ENCODE data around the gene ABLIM3.

ABLIM3 gene

DNA sequence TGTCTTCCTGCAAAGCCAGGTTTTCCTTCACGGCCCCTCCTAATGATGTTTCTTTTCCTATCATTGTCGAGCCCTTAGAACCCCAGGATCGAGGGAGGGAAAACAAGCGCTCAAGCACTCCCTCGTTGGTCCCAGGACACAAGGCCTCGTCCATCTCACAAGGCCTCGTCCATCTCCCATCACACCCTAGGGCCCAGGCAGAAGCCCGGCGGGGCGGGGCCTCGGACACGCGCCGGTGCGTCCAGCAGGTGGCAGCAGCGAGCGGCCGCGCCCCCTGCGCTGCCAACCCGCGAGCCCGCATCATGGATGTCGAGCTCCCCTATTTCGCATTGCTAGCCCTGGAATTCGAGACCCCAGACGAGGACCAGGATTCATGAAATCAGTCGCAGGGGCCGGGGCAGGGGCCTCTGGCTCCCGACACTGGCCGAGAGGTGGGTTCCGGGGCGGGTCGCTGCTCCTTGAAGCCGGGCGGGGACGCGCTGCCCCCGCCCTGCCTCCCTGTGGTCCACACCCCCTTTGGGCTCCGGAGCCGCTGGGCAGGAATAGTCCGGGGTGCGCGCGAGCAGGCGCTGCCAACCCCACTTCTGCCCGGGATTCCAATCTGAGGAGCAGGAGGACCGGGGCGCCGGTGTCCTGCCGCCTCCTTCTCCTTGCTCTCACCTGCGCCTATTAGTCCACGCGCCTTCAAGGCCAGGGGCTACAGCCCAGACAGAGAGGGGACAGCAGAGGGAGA is at the start of gene ABLIM3:
Gene ABLIM3, plus strand, starts transcription at position 270 of the 733 bp plus-strand sequence. CDS start 603 bp downstream, outside the sequence.
- peak; percentile 65 for DNase-seq (ENCODE audit: low spot score)

DNA sequence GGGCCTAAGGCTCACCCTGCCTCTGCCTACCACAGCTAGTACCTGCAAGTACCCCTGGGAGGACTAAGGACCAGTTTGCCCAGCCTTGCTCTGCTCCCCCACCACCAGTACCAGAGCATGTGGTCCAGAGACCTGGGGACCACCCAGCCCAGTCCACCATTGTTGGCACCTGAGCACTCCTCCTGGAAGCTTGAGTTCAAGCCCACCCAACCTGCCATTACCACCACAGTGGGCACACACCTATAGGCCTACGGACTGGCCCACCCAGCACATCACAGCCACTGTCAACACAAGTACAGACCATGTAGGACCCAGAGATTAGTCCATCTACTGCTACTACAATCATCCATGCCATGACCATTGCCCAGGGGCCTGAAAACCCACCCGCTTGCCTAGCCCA is 47.7 kb upstream of the ABLIM3 start:
- no peak for DNase-seq (ENCODE audit: low spot score)

GRCh38 chr5:149094996-149095395 is 46.3 kb upstream of the ABLIM3 start:
- DNase-seq (ENCODE audit: low spot score): no peak

GRCh38 chr5:149099920-149100319 is 41.4 kb upstream of the ABLIM3 start:
- DNase-seq (ENCODE audit: low spot score): no peak

GRCh38 chr5:149100331-149100730 is 41.0 kb upstream of the ABLIM3 start:
- DNase-seq (ENCODE audit: low spot score): no peak

DNA sequence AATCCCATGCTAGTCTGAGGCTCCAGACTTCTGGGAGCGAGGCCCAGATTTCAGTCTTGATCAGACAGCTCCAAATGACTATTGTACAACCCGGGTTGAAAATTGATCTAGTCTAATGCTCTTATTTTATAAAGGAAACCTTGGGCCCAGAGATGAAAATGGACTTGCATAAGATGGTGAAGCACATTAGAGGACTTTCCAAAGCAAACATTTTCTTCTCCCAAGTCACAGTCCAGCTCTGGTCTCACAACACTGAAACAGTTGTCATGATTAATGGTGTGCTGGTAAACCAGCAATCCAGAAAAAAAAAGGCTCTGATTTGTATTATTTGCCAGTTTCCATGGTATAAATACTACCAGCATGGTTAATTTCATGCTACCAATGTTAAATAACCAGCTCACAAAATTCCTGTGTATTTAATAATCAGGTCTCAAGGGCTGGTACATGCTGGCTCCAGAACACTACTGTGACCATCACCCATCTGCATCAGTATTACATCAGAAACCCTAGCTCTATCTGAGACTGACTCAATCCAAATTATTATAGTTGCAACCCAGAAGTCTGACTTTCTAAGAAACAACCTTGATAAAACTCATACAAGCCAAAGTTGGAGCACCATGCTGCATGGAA is 32.5 kb upstream of the ABLIM3 start:
- no peak for DNase-seq (ENCODE audit: low spot score)

DNA sequence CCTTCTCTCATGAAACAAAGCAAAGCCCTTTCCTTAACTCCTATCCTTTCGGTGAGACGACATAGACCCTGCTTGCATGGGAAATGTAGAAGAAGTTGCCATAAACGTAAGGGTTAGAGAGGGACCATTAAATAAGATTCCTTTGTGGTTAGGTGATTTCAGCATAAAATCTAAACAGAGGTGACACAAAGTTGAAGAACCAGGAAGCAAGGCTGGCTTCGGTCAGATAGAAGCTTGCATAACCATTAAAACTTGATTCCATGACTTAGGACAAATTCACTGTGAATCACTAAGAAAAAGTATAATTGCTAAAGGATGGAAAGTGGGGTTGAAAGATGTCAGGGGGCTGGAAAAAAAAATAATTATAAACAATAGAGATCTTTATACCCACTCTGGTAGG is 30.9 kb upstream of the ABLIM3 start:
- DNase-seq (ENCODE audit: low spot score): no peak

- DNase-seq (ENCODE audit: low spot score): no peak
These were observed 27.6 kb upstream of the ABLIM3 start for GRCh38 chr5:149113669-149114068.

- peak; percentile 93 for DNase-seq (ENCODE audit: low spot score)
These were observed 26.6 kb upstream of the ABLIM3 start for GRCh38 chr5:149114403-149115312.

DNA sequence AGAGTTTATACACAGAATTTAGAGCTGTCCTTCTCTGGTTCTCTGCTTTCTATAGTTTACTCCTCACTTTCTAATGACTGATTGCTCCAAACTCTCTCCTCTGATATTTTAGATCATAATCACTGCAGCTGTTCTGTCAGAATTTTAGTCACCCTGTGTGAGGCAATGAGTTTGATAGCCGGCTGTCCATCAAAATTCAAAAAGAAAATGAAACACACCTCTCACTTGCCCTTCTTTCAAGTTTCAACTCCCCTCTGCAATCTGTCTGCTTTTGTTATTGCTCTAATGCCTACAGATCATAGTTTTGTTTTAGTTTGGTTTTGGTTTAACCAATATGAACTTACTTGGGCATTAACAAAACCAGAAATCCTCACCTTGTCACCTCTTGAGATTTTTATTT is 23.3 kb upstream of the ABLIM3 start:
- no peak for DNase-seq (ENCODE audit: low spot score)

GRCh38 chr5:149118463-149118862 is 22.8 kb upstream of the ABLIM3 start:
- no peak for DNase-seq (ENCODE audit: low spot score)

DNA sequence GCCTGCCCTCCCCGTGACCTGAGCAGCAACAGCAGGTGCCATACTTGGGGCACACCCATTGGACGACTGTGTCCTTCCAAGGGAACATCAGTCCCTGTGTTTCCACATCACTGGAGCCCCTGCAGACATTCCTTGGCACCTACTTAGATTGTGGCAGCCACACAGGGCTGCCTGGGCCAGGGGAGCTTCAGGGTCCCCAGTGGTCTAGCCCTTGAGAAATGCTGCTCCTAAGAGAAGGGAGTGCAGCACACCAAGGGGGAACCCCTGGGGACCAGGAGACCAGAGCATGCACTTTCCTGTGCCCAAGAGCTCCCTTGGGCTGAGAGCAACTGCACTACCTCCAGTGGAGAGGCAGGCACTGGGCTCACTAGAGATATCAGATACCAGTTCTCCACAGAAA is 20.1 kb upstream of the ABLIM3 start:
- DNase-seq (ENCODE audit: low spot score): no peak

- DNase-seq (ENCODE audit: low spot score): no peak
These were observed 18.1 kb upstream of the ABLIM3 start for GRCh38 chr5:149123211-149123610.

DNA sequence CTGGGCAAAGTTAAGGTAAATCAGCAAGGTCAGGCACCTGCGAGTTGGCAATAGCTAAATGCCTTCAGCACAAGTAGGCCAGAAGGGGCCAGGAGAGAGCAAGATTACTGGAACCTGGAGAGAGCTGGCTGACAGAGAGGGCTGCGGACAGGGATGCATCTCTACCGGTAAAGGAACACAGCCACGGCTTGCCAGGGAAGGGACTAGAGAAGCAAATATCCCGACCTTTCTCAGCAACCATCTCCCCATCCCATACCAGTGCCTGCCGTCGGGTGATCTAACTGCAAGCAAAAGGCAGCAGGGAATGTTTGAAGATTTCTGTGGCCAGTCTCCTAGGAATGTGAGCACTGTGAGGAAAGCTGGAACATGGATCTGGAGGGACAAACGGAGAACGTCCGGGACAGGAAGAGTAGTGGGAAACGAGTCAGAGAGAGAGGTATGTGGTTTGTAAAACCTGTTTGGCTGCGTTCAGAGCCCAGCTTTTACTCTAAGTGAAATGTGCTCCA is 15.9 kb upstream of the ABLIM3 start:
- DNase-seq (ENCODE audit: low spot score): no peak

DNA sequence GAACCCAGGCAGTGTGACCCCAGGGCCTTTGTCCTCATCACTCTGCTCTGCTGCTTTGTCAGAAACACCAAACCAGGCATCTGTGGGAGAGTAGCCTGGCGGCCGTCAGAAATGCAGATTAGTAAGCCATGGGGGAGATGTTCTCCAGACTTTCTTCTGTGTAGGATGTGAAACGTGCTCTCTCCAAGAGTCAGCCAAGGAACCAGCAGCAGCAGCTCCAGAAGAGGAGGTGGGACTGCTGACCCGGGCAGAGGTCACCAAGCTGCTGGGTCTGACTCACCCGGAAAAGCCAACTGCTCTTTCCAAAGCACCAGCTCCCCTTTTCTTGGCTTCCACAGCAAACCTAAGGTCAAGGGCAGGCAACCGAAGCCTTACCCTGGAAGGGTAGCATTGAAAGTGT is 14.4 kb upstream of the ABLIM3 start:
- DNase-seq (ENCODE audit: low spot score): no peak

GRCh38 chr5:149127394-149127955 is 13.8 kb upstream of the ABLIM3 start:
- DNase-seq (ENCODE audit: low spot score): no peak

GRCh38 chr5:149128023-149128875 is 13.0 kb upstream of the ABLIM3 start:
- DNase-seq (ENCODE audit: low spot score): no peak

DNA sequence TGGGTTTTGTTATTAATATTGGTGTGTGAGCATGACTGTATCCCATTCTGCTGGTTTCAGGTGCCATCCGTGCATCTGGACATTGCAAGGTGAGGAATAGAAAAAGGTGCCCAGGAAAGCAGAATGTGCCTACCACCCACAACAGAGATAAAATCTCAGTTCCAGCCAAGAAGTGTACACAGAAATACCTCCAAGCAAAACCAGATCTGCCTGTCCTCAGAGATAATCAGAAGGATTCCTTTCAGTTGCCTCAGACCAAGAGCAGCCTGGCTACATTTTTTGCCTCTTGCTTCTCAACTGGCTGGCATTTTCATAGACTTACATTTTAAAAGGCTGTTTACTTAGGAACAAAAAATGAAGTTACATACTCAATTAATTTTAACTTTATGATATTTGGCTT is 12.1 kb upstream of the ABLIM3 start:
- no peak for DNase-seq (ENCODE audit: low spot score)

DNA sequence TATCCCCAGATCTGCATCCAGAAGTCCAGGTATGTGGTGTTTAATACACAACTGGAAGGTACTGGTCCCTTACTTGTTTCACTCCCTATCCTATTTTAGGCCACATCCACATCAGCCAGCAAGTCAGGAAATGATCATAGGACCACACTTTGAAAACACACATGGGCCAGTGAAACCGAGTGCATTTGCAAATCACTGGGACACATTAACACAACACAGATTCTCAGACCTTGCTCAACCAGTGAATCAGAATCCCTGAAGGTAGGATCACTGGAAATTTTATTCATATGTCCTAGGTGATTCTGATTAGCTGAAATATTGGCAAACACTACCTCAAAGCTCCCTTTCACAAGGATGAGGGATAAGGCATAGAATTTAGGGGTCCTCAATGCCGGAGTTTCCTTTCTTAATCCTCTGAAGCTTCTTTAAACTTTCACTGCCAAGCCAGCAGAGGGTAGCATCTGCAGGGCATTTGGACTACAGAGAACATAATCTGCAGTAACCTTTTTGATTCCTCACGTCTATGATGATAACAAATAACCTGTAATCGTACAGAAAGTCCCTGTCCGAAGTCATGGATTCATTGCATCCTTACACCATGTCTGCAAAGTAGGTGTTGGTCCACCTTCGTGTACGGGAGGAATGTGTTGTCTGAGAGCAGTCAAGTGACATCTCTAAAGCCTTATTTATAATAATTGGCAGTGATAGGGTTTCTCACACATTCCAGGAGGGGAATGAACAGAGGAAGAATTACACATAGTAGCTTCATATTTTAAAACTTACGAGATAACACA is 11.0 kb upstream of the ABLIM3 start:
- no peak for DNase-seq (ENCODE audit: low spot score)

DNA sequence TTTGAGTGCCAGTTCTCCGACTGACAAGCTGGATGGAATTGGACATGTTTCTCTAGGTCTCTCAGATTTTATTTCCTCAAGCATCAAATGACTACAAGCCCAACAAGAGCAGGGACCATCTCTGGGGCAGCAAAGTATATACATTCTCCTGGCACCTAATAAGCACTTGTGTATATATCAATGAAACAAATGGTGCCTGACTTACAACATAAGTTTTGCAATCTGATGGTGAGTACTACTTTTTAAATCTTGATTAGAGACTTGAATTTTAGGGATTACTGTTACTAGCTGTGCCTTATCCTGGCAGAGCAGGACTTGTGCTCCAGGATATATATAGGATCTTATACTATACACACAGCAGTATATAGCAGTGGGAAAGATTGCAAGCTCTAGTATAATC is 8.8 kb upstream of the ABLIM3 start:
- DNase-seq (ENCODE audit: low spot score): no peak
